Smooth muscle cell (in vitro differentiated cells): ENCODE data around the gene DPP6. TPM values are rescaled to one million over a fixed set of nuclear protein-coding genes. Genes with fewer than 3 reads are reported as not detected.

Source experiments
- DNase-seq: peaks from one replicate; lab custom pipeline; 2025; ENCODE audit not compliant: unreplicated experiment; lab: John Stamatoyannopoulos, UW
- H2AFZ ChIP-seq: fragments of 200-600 bp; sonication (generic); 2 replicates; pipeline ENCODE4 v1.6.0; 2016; ENCODE audit warnings: antibody characterized with exemption, low read depth, mild to moderate bottlenecking
- H3F3A ChIP-seq: fragments of 200-600 bp; sonication (generic); 2 replicates; pipeline ENCODE4 v1.6.0; 2017; ENCODE audit warnings: antibody characterized with exemption, low read depth
- H3K27ac ChIP-seq: fragments of 200-600 bp; sonication (generic); 2 replicates; pipeline ENCODE4 v1.5.1; 2016; ENCODE audit warnings: low read depth, mild to moderate bottlenecking
- H3K27me3 ChIP-seq: fragments of 200-600 bp; sonication (generic); 2 replicates; pipeline ENCODE4 v1.6.1; 2016; ENCODE audit warnings: low read depth, mild to moderate bottlenecking
- H3K36me3 ChIP-seq: fragments of 200-600 bp; sonication (generic); 2 replicates; pipeline ENCODE4 v1.5.1; 2016; ENCODE audit warnings: low read depth
- H3K4me1 ChIP-seq: fragments of 200-600 bp; sonication (generic); 2 replicates; pipeline ENCODE4 v1.5.1; 2016; ENCODE audit warnings: low read depth
- H3K4me2 ChIP-seq: fragments of 200-600 bp; sonication (generic); 2 replicates; pipeline ENCODE4 v1.6.0; 2016; ENCODE audit warnings: mild to moderate bottlenecking
- H3K4me3 ChIP-seq: fragments of 200-600 bp; sonication (generic); 2 replicates; pipeline ENCODE4 v1.5.1; 2016; ENCODE audit warnings: mild to moderate bottlenecking
- H3K79me2 ChIP-seq: fragments of 200-600 bp; sonication (generic); 2 replicates; pipeline ENCODE4 v1.6.0; 2016; ENCODE audit warnings: low read depth, mild to moderate bottlenecking
- H3K9ac ChIP-seq: fragments of 200-600 bp; sonication (generic); 2 replicates; pipeline ENCODE4 v1.6.0; 2016; ENCODE audit warnings: low read depth
- H3K9me3 ChIP-seq: fragments of 200-600 bp; sonication (generic); replicated peaks from 2 replicates; pipeline ENCODE4 v1.5.1; 2016; ENCODE audit warnings: low read depth
- H4K20me1 ChIP-seq: fragments of 200-600 bp; sonication (generic); 2 replicates; pipeline ENCODE4 v1.6.0; 2016; ENCODE audit warnings: low read depth
- WGBS: methylation state at CpG from one replicate; pipeline ENCODE4 v1.1.7; 2016; ENCODE audit warnings: low lambda C conversion rate; 5-methylcytosine and 5-hydroxymethylcytosine counted together
- polyA plus RNA-seq: library from polyadenylated mRNA; unstranded; fragments of >200 nt; fragmentation: Nextera tagmentation; extraction: Ambion mirVana; gene quantifications from 2 replicates; pipeline ENCODE4 v1.2.1, GENCODE V29; 2016
- total RNA-seq: library from RNA; depleted of rRNA; stranded (reverse); fragments of >200 nt; gene quantifications from 2 replicates; pipeline ENCODE4 v1.2.3, GENCODE V29; 2014
- TF ChIP-seq, protein P1 (sequence below): fragments of 200-600 bp; sonication (generic); IDR thresholded peaks from 2 replicates; pipeline ENCODE4 v1.5.1; 2017; ENCODE audit warnings: borderline replicate concordance, mild to moderate bottlenecking, antibody characterized with exemption; ENCODE audit not compliant: insufficient read depth, poor library complexity, severe bottlenecking

The DPP6 gene
- total and polyA plus RNA-seq, 2 experiments from 2014 or later = 0.72 TPM; not detected in 1

DNA sequence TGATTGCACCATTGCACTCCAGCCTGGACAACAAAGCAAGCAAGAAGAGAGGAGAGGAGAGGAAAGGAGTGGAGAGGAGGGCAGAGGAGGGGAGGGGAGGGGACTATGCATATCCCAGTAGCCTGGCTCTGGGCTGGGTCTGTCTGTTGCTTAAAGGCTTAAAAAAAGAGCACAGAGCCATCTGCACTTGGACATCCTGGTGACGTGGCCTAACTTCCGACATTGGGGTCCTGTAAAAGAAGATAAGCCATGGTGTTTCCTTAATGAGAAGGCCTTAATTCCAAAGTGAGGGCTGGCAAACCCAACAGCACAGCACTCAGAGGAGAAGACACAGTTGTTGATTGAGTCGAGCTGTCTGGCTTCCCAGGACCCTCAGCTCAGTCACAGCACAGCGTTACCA lies 598.1 kb downstream of the DPP6 start:
- Histone ChIP-seq H3K79me2 (no peaks in the 10 kb centered on the region), H3K27me3 (no peaks in the 10 kb centered on the region), H3K27ac (no peak overlapping the region), H3K4me1 (no peaks in the 10 kb centered on the region), H2AFZ (no peak overlapping the region), H3K9me3 (no peaks in the 10 kb centered on the region), H3K4me2 (no peak overlapping the region), H3K9ac (no peak overlapping the region), H4K20me1 (no peaks in the 10 kb centered on the region), H3K36me3 (no peaks in the 10 kb centered on the region), H3F3A (no peaks in the 10 kb centered on the region), H3K4me3 (no peak overlapping the region)
- TF ChIP-seq, protein P1, sequence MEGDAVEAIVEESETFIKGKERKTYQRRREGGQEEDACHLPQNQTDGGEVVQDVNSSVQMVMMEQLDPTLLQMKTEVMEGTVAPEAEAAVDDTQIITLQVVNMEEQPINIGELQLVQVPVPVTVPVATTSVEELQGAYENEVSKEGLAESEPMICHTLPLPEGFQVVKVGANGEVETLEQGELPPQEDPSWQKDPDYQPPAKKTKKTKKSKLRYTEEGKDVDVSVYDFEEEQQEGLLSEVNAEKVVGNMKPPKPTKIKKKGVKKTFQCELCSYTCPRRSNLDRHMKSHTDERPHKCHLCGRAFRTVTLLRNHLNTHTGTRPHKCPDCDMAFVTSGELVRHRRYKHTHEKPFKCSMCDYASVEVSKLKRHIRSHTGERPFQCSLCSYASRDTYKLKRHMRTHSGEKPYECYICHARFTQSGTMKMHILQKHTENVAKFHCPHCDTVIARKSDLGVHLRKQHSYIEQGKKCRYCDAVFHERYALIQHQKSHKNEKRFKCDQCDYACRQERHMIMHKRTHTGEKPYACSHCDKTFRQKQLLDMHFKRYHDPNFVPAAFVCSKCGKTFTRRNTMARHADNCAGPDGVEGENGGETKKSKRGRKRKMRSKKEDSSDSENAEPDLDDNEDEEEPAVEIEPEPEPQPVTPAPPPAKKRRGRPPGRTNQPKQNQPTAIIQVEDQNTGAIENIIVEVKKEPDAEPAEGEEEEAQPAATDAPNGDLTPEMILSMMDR = no peak
- DNase-seq = no peak
- 86% methylated on average over 4 of the region's 4 CpGs for WGBS

DNA sequence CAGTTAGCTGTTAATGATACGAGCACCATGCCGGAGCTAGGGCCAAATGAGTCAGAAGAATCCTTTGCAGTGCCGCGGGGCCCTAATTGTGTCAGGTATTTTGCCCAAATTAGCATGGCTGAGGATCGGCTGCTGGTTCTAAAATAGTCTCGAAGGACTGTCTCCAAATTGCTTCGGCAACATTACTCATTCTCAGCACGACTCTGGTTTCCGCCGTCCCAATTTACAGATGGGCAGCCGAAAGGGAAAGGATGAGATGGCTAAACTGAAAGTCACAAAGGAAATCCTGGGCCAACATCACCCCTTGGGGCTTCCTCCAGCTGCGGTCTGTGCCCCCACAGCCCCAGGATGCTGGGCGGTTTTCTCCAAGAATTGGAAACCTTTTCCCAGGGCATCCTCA lies 599.3 kb downstream of the DPP6 start:
- H3K4me3 ChIP-seq = no peak overlapping the region
- no peaks in the 10 kb centered on the region for H3F3A ChIP-seq
- no peak overlapping the region for H3K27ac ChIP-seq
- no peaks in the 10 kb centered on the region for H3K27me3 ChIP-seq
- DNase-seq = no peak
- no peak overlapping the region for H2AFZ ChIP-seq
- no peak overlapping the region for H3K4me2 ChIP-seq
- no peaks in the 10 kb centered on the region for H3K36me3 ChIP-seq
- no peaks in the 10 kb centered on the region for H3K4me1 ChIP-seq
- H3K9me3 ChIP-seq = no peaks in the 10 kb centered on the region
- TF ChIP-seq, protein P1 = no peak
- no peaks in the 10 kb centered on the region for H3K79me2 ChIP-seq
- WGBS = 88% methylated on average over 13 of the region's 13 CpGs
- H4K20me1 ChIP-seq = no peaks in the 10 kb centered on the region
- H3K9ac ChIP-seq = no peak overlapping the region

DNA sequence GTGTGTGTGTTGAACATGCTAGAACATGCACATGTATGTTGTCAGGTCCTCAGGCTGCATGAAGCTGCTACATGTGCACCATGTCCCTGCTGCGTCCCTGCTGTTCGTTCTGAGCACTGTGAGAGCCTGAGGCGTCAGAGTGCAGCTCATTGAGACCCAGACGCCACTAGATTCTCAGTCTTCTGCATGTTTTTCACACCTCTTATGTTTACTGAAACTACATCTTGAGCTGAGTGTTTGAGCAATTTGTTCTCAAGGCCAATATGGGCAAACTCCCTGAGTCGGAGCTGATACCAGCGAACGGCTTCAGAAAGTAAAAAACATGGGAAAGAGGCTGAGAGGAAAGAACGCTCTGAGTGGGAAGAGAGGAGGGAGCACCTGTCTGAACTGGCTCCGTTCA lies 600.4 kb downstream of the DPP6 start:
- TF ChIP-seq, protein P1 = no peak
- Histone ChIP-seq H3K4me2 (no peak overlapping the region), H3K4me3 (no peak overlapping the region), H2AFZ (no peak overlapping the region), H4K20me1 (no peaks in the 10 kb centered on the region), H3F3A (no peaks in the 10 kb centered on the region), H3K79me2 (no peaks in the 10 kb centered on the region), H3K27ac (no peak overlapping the region), H3K9me3 (no peaks in the 10 kb centered on the region), H3K27me3 (no peaks in the 10 kb centered on the region), H3K4me1 (no peaks in the 10 kb centered on the region), H3K9ac (no peak overlapping the region), H3K36me3 (no peaks in the 10 kb centered on the region)
- 91% methylated on average over 9 of the region's 9 CpGs for WGBS
- no peak for DNase-seq

DNA sequence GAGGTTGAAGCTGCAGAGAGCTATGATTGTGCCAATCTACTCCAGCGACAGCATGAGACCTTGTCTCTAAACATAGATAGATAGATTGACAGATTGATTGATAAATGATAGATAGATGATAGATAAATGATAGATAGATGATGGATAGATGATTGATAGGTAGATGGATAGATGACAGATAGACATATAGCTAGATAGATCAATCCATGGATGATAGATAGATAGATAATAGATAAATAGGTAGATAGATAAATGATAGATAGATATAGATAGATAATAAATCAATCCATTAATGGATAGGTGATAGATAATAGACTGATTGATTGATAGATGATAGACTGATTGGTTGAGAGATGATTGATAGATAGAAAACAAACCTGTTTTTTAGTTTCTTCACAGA lies 601.1 kb downstream of the DPP6 start:
- Histone ChIP-seq H3K36me3 (no peaks in the 10 kb centered on the region), H3K4me3 (no peak overlapping the region), H4K20me1 (no peaks in the 10 kb centered on the region), H3K79me2 (no peaks in the 10 kb centered on the region), H3K4me1 (no peaks in the 10 kb centered on the region), H3K27ac (no peak overlapping the region), H3K9ac (no peak overlapping the region), H3K27me3 (no peaks in the 10 kb centered on the region), H3F3A (no peaks in the 10 kb centered on the region), H2AFZ (no peak overlapping the region), H3K4me2 (no peak overlapping the region), H3K9me3 (no peaks in the 10 kb centered on the region)
- TF ChIP-seq, protein P1 = no peak
- no peak for DNase-seq
- 59% methylated on average over 1 of the region's 1 CpG for WGBS
